Ovary (tissue), 9 donors: ENCODE data around the gene APBA3. TPM values are rescaled to one million over a fixed set of nuclear protein-coding genes. Genes with fewer than 3 reads are reported as not detected.

ENCODE experiments used
- DNase-seq, 5 donors: peaks; one replicate each; pipeline ENCODE4 v3.0.0-alpha.2; 2019 to 2020
- H3K27ac ChIP-seq, 2 donors: fragments of 200-600 bp; one replicate each; pipeline versions ENCODE4 v1.5.1 to v1.8.0; 2019 to 2022
- H3K27me3 ChIP-seq: fragments of 200-600 bp; one replicate; pipeline ENCODE4 v1.8.0; 2022
- H3K36me3 ChIP-seq: fragments of 200-600 bp; sonication (generic); one replicate; pipeline ENCODE4 v1.5.1; 2019
- H3K4me1 ChIP-seq: one replicate; pipeline ENCODE4 v1.8.1; 2013; ENCODE audit warnings: mild to moderate bottlenecking, moderate library complexity; ENCODE audit not compliant: insufficient read depth
- H3K4me3 ChIP-seq: fragments of 200-600 bp; sonication (generic); one replicate; pipeline ENCODE4 v1.5.1; 2017
- H3K9me3 ChIP-seq, 2 donors: fragments of 200-600 bp in 1 of 2; sonication (generic) in 1 of 2; one replicate each; pipeline versions ENCODE4 v1.5.1 to v1.8.1; 2013 to 2019; ENCODE audit warnings: mild to moderate bottlenecking in 1 of 2, moderate library complexity in 1 of 2
- CTCF ChIP-seq, 3 donors: fragments of 450-650 bp in 2 of 3; fragments of 200-600 bp in 1 of 3; IDR thresholded peaks; one replicate each; pipeline versions ENCODE4 v1.5.1 to v1.8.0; 2016 to 2022; ENCODE audit warnings: antibody characterized with exemption in 3 of 3, mild to moderate bottlenecking in 1 of 3
- EP300 ChIP-seq: sonication (generic); formaldehyde crosslinking; IDR thresholded peaks from one replicate; pipeline ENCODE4 v1.6.1; 2017; ENCODE audit warnings: antibody characterized with exemption
- POLR2A ChIP-seq: fragments of 450-650 bp; IDR thresholded peaks from one replicate; pipeline ENCODE4 v1.6.1; 2017; ENCODE audit warnings: antibody characterized with exemption, mild to moderate bottlenecking, moderate library complexity
- WGBS, 3 donors: extraction: QIAGEN DNeasy Blood & Tissue Kit in 1 of 3; methylation state at CpG; one replicate each; pipeline versions ENCODE4 v1.1.5 to v1.1.7; 2013 to 2017; 5-methylcytosine and 5-hydroxymethylcytosine counted together
- intact Hi-C, 4 donors: fragments of 100-400 bp; cut with DNase I; formaldehyde crosslinking; loops; one replicate each; pipeline versions ENCODE4 v1.11.0 to v1.15.1; 2022 to 2023
- polyA plus RNA-seq, 2 donors: library from polyadenylated mRNA; stranded (reverse); fragments of 200-250 nt in 1 of 2; fragments of 350-450 nt in 1 of 2; fragmentation: Illumina TruSeq in 1 of 2; extraction: RNeasy Lipid Tissue Mini Kit (QIAGEN cat#74804) in 1 of 2; gene quantifications; one replicate each; pipeline ENCODE4 v1.2.3, GENCODE V29; 2013 to 2014
- total RNA-seq, 7 donors: library from RNA; depleted of rRNA in 2 of 7; stranded (reverse); fragments of >200 nt in 2 of 7; fragmentation: NEBNext Ultra II Directional in 3 of 7; extraction: Animal tissue kit (Norgen Biotek cat#: 25700) in 3 of 7; gene quantifications; one replicate each; pipeline versions ENCODE4 v1.1.0 to v1.2.4, GENCODE V29; 2016 to 2023
- donor health status: DM: no; HTN: no; CAD: no; lungs with moderate emphysema.
- donor health status: DM: no; HTN: no; CAD: no.
- donor health status: Bipolar disorder and iron deficiency.
- donor health status: DM: yes; HTN: yes; CAD: no.
- donor health status: DM: no; HTN: no; CAD: no.
- donor health status: DM: yes; HTN: yes; CAD: no.

Gene APBA3
- total and polyA plus RNA-seq, 9 donors = 0.88 to 25.4 (median 20.2) TPM

DNA sequence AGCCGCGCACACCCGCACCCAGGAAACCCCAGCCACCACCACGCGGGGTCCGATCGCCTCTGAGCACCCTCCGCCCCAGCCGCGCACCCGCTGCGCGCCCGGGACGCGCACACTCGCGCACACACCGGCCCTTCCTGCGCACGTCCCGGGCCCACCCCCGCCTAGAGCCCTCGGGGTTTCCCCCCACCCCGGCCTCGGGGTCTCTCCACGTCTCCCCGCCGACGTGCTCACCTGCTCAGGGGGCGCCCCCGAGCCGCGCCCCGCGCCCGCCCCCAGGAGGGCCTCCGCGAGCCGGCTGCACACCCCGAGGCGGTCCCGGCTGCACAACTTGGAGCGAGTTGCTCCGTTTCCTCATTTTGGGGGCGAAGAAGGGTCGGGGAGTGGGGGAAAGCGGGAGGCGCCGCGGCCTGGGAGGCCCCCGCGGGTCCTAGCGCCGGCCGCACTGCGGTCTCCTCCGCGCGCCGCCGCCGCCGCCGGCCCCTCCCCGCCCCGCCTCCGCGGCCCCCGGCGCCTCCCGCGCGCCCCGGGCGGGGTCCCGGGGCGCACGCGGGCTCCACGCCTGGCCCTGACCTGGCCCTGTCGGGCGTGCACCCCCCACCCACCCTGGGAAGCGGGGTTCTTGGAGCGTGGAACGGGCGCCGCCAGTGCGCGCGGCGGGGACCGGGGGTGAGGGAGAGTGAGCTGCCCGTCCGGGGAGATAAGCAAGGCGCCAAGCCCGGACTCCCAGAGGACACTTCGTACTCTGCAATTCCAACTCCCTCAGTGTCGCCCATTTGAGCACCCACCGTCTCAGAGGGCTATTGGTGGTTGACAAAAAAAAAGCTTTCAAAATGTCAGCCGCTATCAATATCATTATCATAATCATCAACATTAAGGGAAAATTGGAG is 24.7 kb upstream of the APBA3 start, which contains the start of gene MATK:
Gene MATK (minus strand): TSS at position 444 of the 887 bp plus-strand sequence. CDS start 1,246 bp downstream, outside the sequence.
- H3K27ac ChIP-seq = no peak within 1 kb of the TSS
- H3K36me3 ChIP-seq = no peaks in the 10 kb centered on the region
- peaks cover 0 to 14% of the 10 kb centered on the region in 2 donors for H3K9me3 ChIP-seq
- intact Hi-C loops = no loop called here
- TF ChIP-seq EP300 (no peak), CTCF (IDR thresholded peaks at IDR 0.05) (no peak), POLR2A (no peak)
- no peak within 1 kb of the TSS for H3K4me3 ChIP-seq
- WGBS, 3 donors = 3 to 7% (median 6%) methylated on average over 42 to 101 of the region's 101 CpGs
- DNase-seq = no peak
- H3K27me3 ChIP-seq = no peaks in the 10 kb centered on the region
- H3K4me1 ChIP-seq = no peaks in the 10 kb centered on the region

DNA sequence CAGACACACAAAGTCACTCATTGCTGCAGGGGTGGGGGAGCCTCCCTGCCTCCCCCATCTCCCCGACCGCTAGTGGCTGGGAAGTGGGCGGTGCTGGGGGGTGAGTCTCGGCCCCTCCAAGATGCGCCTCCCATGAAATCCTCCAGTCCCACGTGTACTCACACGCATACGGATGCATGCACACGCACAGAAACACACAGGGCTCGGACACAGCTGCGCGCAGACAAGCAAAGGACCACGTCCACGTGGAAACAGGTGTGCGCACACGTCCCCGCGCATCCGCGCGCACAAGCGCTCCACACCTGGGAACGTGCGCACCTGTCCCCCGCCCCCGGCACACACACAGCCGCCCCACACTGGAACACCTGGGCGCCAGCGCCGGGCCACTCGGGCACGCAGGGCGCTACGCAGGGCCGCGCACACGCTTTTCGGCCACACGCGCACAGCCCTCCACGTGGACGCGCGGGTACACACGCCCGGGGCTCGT is 24.0 kb upstream of the APBA3 start:
- Histone ChIP-seq H3K27me3 (no peaks in the 10 kb centered on the region), H3K4me1 (no peaks in the 10 kb centered on the region), H3K27ac (no peak overlapping the region), H3K36me3 (no peaks in the 10 kb centered on the region), H3K4me3 (no peak overlapping the region), H3K9me3 (peaks cover 0 to 14% of the 10 kb centered on the region in 2 donors)
- intact Hi-C loops = no loop called here
- 0 to 1% (median 1%) methylated on average over 30 to 47 of the region's 47 CpGs for WGBS, 3 donors
- DNase-seq = no peak
- no peak for TF ChIP-seq POLR2A
- TF ChIP-seq EP300 = no peak

GRCh38 chr19:3784607-3785450 is 23.3 kb upstream of the APBA3 start:
- H3K36me3 ChIP-seq = no peaks in the 10 kb centered on the region
- no peak for DNase-seq
- H3K4me3 ChIP-seq = no peak overlapping the region
- WGBS, 3 donors = 18 to 20% (median 18%) methylated on average over 25 of the region's 25 CpGs
- no peaks in the 10 kb centered on the region for H3K27me3 ChIP-seq
- intact Hi-C loops = no loop called here
- no peak overlapping the region for H3K27ac ChIP-seq
- no peak for TF ChIP-seq POLR2A
- TF ChIP-seq EP300 = no peak
- peaks cover 0 to 14% of the 10 kb centered on the region in 2 donors for H3K9me3 ChIP-seq
- H3K4me1 ChIP-seq = no peaks in the 10 kb centered on the region

- Histone ChIP-seq H3K27ac (no peak overlapping the region), H3K27me3 (no peaks in the 10 kb centered on the region), H3K36me3 (no peaks in the 10 kb centered on the region), H3K4me1 (no peaks in the 10 kb centered on the region), H3K4me3 (no peak overlapping the region), H3K9me3 (peaks cover 0 to 14% of the 10 kb centered on the region in 2 donors)
- DNase-seq = no peak
- intact Hi-C loops = no loop called here
- WGBS, 3 donors = 62 to 66% (median 64%) methylated on average over 32 to 49 of the region's 49 CpGs
- no peak for TF ChIP-seq POLR2A
- TF ChIP-seq CTCF (IDR thresholded peaks at IDR 0.05) = no peak
- no peak for TF ChIP-seq EP300
Measured at GRCh38 chr19:3783660-3784584, 22.4 kb upstream of the APBA3 start.
